Gastrocnemius medialis (tissue), 4 donors: ENCODE measurements around the gene EPHB2. TPM values are rescaled to one million over a fixed set of nuclear protein-coding genes. Genes with fewer than 3 reads are reported as not detected.

ENCODE experiments used
- ATAC-seq, 2 donors: fragments of 150-250 bp; one replicate each; pipeline ENCODE4 v1.9.1; 2016
- DNase-seq, 2 donors: peaks; one replicate each; pipeline ENCODE4 v3.0.0-alpha.2; 2019
- H3K27ac ChIP-seq, 4 donors: fragments of 200-600 bp; sonication (generic); 1 replicate in 1 of 4; 2 replicates in 3 of 4; pipeline ENCODE4 v1.5.1; 2016 to 2018; ENCODE audit warnings: mild to moderate bottlenecking in 2 of 4, moderate library complexity in 1 of 4
- H3K27me3 ChIP-seq, 3 donors: fragments of 200-600 bp; sonication (generic) in 2 of 3; 1 replicate in 1 of 3; 2 replicates in 2 of 3; pipeline versions ENCODE4 v1.5.1 to v1.6.0; 2016 to 2019; ENCODE audit warnings: mild to moderate bottlenecking in 1 of 3, moderate library complexity in 1 of 3
- H3K36me3 ChIP-seq, 2 donors: fragments of 200-600 bp; sonication (generic) in 1 of 2; one replicate each; pipeline ENCODE4 v1.5.1; 2017 to 2018
- H3K4me1 ChIP-seq, 2 donors: fragments of 200-600 bp; sonication (generic) in 1 of 2; one replicate each; pipeline ENCODE4 v1.5.1; 2016 to 2017; ENCODE audit warnings: mild to moderate bottlenecking in 2 of 2
- H3K4me3 ChIP-seq, 4 donors: fragments of 200-600 bp; sonication (generic) in 3 of 4; 1 replicate in 1 of 4; 2 replicates in 3 of 4; pipeline ENCODE4 v1.5.1; 2016 to 2019; ENCODE audit warnings: mild to moderate bottlenecking in 2 of 4
- H3K9me3 ChIP-seq, 3 donors: fragments of 200-600 bp; sonication (generic) in 2 of 3; 1 replicate in 1 of 3; 2 replicates in 2 of 3; pipeline ENCODE4 v1.5.1; 2016 to 2019
- CTCF ChIP-seq, 5 experiments: fragments of 450-650 bp in 3 of 5; fragments of 200-600 bp in 2 of 5; sonication (generic) in 2 of 5; IDR thresholded peaks in 4 of 5; conservative IDR thresholded peaks in 1 of 5; 1 replicate in 4 of 5; 2 replicates in 1 of 5; pipeline ENCODE4 v1.5.1; 2016 to 2019; ENCODE audit warnings: antibody characterized with exemption in 5 of 5, mild to moderate bottlenecking in 3 of 5, moderate library complexity in 3 of 5
- POLR2A ChIP-seq, 2 donors: fragments of 450-650 bp; IDR thresholded peaks; one replicate each; pipeline ENCODE4 v1.6.1; 2017; ENCODE audit warnings: antibody characterized with exemption in 2 of 2, mild to moderate bottlenecking in 2 of 2, moderate library complexity in 2 of 2
- in situ Hi-C, 4 donors: fragments of 200-750 bp; cut with MboI; loops; one replicate each; pipeline versions ENCODE4 v1.15.0 to v1.8.0; 2017; ENCODE audit warnings: low sequenced_read_pairs in 4 of 4
- intact Hi-C: fragments of 100-400 bp; cut with DNase I; formaldehyde crosslinking; loops from one replicate; pipeline ENCODE4 v1.15.1; 2023; ENCODE audit warnings: low total_unique reads
- total RNA-seq, 4 donors: library from RNA; depleted of rRNA; stranded (reverse); fragments of >200 nt; gene quantifications; one replicate each; pipeline versions ENCODE4 v1.1.0 to v1.2.3, GENCODE V29; 2016

EPHB2 gene
- total RNA-seq, 4 donors from 2014 or later: 0.07 to 0.58 (median 0.24) TPM; not detected in 1

GRCh38 chr1:22884806-22885530, 174.3 kb downstream of the EPHB2 start:
- no peak for TF ChIP-seq POLR2A (IDR thresholded peaks at IDR 0.05)
- no peak for TF ChIP-seq CTCF (IDR thresholded peaks at IDR 0.05 in 4 of 5, conservative IDR thresholded peaks at IDR 0.05 in 1 of 5)
- no peak for ATAC-seq
- no peaks in the 10 kb centered on the region for H3K27me3 ChIP-seq
- intact Hi-C loops: no loop called here
- H3K9me3 ChIP-seq: no peaks in the 10 kb centered on the region
- H3K4me1 ChIP-seq: no peaks in the 10 kb centered on the region
- H3K4me3 ChIP-seq: no peak overlapping the region
- in situ Hi-C loops: loop anchor here in 2 of 4 donors (10.0 to 25.0 kb wide), 2 partner anchors 173 to 180 kb away; partner anchors contain the start of gene EPHB2 (in 1 of the 2)
- no peaks in the 10 kb centered on the region for H3K36me3 ChIP-seq
- H3K27ac ChIP-seq: no peak overlapping the region
- DNase-seq: no peak

- intact Hi-C loops: no loop called here
- Histone ChIP-seq H3K36me3 (no peaks in the 10 kb centered on the region), H3K9me3 (no peaks in the 10 kb centered on the region), H3K4me1 (no peaks in the 10 kb centered on the region), H3K27me3 (no peaks in the 10 kb centered on the region), H3K4me3 (no peak overlapping the region), H3K27ac (no peak overlapping the region)
- ATAC-seq: no peak
- TF ChIP-seq POLR2A (IDR thresholded peaks at IDR 0.05) (no peak), CTCF (IDR thresholded peaks at IDR 0.05 in 4 of 5, conservative IDR thresholded peaks at IDR 0.05 in 1 of 5) (no peak)
- in situ Hi-C loops: loop anchor here in 2 of 4 donors (10.0 to 25.0 kb wide), 2 partner anchors 174 to 181 kb away; partner anchors contain the start of gene EPHB2 (in 1 of the 2)
- no peak for DNase-seq
Observed at GRCh38 chr1:22886211-22886610, 175.6 kb downstream of the EPHB2 start.

DNA sequence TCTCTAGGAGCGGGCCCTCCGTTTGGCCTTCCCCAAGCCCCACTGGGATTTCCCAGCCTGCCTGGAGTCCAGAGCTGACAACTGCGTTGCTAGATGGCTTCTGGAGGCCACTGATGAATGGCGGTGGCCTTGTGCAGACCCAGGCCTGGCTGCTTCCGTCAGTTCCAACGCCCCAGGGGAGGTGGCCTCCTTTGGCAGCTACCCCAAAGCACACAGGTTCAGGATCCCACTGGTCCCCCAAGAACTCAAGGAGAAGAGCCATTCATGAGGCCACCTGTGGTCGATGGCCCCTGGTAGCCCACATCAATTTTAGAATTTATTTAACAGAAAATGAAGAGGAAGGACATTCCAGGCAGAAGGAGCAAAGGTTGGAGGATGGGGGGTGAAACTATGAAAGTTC, 176.9 kb downstream of the EPHB2 start:
- no peaks in the 10 kb centered on the region for H3K4me1 ChIP-seq
- no peaks in the 10 kb centered on the region for H3K9me3 ChIP-seq
- ATAC-seq: no peak
- no peaks in the 10 kb centered on the region for H3K36me3 ChIP-seq
- H3K27ac ChIP-seq: no peak overlapping the region
- no peak overlapping the region for H3K4me3 ChIP-seq
- intact Hi-C loops (no loop called here), in situ Hi-C loops (loop anchor here in 2 of 4 donors (10.0 to 25.0 kb wide), 2 partner anchors 175 to 183 kb away; partner anchors contain the start of gene EPHB2 (in 1 of the 2))
- TF ChIP-seq CTCF (IDR thresholded peaks at IDR 0.05 in 4 of 5, conservative IDR thresholded peaks at IDR 0.05 in 1 of 5) (no peak), POLR2A (IDR thresholded peaks at IDR 0.05) (no peak)
- no peak for DNase-seq
- H3K27me3 ChIP-seq: no peaks in the 10 kb centered on the region

DNA sequence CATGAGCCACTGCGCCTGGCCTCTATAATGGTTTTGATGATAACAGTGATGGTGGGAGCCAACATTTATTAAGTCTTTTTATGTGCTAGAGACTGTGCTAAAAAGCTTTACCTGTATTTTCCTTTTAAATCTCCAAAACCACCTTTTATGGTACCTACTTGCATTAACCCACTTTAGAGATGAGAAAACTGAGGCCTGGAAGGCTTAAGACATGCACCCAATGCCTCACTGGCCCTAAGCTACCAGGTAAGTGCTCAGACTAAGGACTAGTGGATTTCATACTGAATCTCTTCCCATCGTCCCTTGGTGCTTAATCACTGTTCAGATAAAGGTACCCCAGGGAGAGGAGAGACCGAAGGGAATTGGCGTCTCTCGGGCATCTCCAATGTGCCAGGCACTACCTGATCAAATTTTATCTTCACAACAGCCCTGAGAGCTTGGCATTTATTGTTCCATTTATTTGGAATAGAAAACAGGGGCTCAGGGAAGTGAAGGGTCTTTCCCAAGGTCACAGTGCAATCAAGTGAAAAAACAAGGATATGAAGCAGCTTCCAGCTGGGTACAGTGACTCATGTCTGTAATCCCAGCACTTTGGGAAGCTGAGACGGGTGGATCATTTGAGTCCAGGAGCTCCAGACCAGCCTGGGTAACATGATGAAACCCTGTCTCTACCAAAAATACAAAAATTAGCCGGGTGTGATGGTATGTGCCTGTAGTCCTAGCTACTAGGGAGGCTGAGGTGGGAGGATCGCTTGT, 177.9 kb downstream of the EPHB2 start:
- Histone ChIP-seq H3K4me3 (no peak overlapping the region), H3K27me3 (no peaks in the 10 kb centered on the region), H3K9me3 (no peaks in the 10 kb centered on the region), H3K36me3 (no peaks in the 10 kb centered on the region), H3K4me1 (no peaks in the 10 kb centered on the region), H3K27ac (no peak overlapping the region)
- TF ChIP-seq CTCF (IDR thresholded peaks at IDR 0.05 in 4 of 5, conservative IDR thresholded peaks at IDR 0.05 in 1 of 5) (no peak), POLR2A (IDR thresholded peaks at IDR 0.05) (no peak)
- no peak for ATAC-seq
- intact Hi-C loops (loop anchor here (1.0 kb wide), 1 partner anchor 184 kb away; no protein-coding TSS in a partner anchor), in situ Hi-C loops (loop anchor here in 2 of 4 donors (10.0 to 25.0 kb wide), 2 partner anchors 176 to 184 kb away; partner anchors contain the start of gene EPHB2 (in 1 of the 2))
- no peak for DNase-seq
